RPMI8226 (cell line): ENCODE measurements around the gene GLO1.
"Not testable (repeated sequence)": the region's sequence is repeated elsewhere in the genome, so short reads cannot be mapped to it uniquely, and the experiment has no call there.

Experiments
- DNase-seq: peaks from one replicate; pipeline ENCODE4 v3.0.0-alpha.2; 2015

The GLO1 gene

DNA sequence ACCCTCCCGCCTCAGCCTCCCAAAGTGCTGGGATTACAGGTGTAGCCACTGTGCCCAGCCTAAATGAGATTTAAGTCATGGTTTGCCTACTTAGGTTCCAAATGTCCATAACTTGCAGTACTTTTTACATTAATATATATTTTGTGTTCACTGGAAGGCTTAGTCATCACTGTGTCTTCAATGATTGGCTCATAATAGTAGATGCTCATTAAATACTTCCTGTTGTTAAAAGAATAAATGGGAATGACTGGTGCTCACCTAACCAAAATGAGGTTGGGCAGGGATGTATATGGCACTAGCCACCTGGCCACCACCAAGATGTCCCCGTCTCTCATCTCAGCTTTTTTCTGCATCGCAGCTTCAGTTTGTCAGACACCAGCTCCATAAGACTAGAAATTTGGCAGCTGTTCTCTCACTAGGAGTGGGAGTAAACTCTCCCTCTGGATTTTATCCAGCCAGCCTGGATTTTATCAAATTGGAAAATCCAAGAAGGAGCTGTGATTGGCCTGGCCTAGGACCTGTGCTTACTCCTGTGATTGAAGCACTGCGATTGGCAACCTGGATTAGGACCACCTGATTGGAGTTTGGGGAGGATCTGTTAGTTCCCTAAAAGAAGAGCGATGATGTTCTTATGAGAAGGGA is 1.1 kb upstream of the GLO1 start:
- DNase-seq, result no peak

GRCh38 chr6:38701551-38701950 is 1.4 kb downstream of the GLO1 start:
- no peak for DNase-seq

DNA sequence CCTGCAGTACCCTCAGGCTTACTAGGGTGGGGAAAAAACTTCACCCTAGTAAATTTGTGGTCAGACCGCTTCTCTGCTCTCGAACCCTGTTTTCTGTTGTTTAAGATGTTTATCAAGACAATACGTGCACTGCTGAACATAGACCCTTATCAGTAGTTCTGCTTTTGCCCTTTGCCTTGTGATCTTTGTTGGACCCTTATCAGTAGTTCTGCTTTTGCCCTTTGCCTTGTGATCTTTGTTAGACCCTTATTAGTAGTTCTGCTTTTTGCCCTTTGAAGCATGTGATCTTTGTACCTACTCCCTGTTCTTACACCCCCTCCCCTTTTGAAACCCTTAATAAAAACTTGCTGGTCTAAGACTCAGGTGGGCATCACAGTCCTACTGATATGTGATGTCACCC is 3.2 kb downstream of the GLO1 start:
- not testable (repeated sequence) for DNase-seq

- no peak for DNase-seq
Observed at GRCh38 chr6:38697846-38698245, 5.1 kb downstream of the GLO1 start.

- DNase-seq, result no peak
Observed at GRCh38 chr6:38696345-38696744, 6.6 kb downstream of the GLO1 start.

GRCh38 chr6:38695933-38696332 is 7.0 kb downstream of the GLO1 start:
- no peak for DNase-seq

GRCh38 chr6:38695227-38695900 is 7.6 kb downstream of the GLO1 start:
- no peak for DNase-seq

- DNase-seq, result no peak
Observed at GRCh38 chr6:38688579-38689087, 14.3 kb downstream of the GLO1 start.

GRCh38 chr6:38687549-38687948 is 15.4 kb downstream of the GLO1 start:
- DNase-seq, result no peak

DNA sequence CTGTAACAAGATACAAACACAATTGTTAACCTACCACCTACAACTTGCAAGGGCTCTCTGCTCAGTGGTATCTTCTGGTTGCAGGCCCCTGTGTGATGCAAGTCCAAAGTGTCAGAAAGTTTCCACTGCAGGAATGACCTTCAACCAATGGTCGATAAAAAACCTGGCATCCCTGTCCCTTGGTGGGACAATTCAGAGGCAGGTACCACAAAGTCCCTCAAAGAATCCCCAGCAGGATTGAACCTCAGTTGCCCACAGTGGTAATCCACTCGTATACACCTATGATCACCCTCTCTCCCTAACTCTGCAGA is 15.9 kb downstream of the GLO1 start:
- no peak for DNase-seq

GRCh38 chr6:38686270-38687042 is 16.5 kb downstream of the GLO1 start:
- DNase-seq, result no peak

DNA sequence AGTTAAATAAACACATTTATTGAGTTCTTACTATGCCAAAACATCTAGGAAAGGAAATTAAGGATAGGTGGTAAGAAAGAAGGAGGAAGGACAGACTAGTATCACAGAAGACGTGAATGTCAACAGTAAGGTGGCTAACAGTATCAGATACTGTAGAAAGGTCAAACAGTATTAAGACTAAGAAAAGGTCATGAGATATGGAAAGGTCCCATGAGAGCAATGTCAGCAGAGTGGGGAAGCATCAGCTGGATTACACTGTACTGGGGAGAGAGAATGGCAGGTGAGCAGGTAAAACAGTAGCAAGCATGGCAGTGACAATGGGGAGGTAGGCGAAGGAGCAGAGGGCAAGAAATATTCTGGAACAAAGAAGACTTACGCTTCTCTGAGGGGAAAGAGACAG is 18.0 kb downstream of the GLO1 start:
- no peak for DNase-seq

DNA sequence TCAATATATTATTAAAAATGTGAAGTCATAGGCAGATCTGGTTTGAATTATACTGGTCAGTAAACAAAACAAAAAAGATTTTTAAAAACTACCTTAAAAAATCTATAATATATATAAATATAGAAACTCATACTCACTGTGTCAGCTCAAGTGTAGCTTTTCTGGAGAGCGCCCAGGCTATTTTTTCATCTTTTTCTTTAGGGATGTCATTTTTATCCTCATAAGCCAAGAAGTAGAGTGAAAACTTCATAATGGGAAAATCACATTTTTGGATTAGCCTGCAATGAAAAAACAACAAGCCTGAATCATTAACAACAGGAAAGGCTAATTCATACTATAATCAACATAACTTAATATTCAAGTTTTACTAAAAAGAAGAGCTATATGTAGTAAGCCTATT is 18.7 kb downstream of the GLO1 start:
- DNase-seq, result no peak

DNA sequence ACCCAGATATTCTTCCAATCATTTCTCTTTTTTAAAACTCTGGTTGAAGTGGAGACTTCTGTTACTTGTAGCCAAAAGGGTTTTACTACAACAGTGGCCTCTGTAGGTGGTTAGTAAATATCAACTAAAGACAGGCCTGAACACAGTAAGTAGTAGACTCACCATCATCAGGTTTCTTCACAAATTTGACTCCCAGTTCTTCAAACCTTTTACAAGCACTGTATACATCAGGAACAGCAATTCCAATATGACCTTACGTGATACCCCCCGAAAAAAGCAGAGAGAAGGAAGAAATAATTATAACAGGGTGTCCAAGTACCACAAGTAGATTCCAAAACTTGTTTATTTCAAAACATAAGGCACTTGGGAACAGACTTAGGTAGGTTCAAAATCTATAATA is 21.1 kb downstream of the GLO1 start:
- DNase-seq, result no peak

- no peak for DNase-seq
Observed at GRCh38 chr6:38679668-38680067, 23.3 kb downstream of the GLO1 start.

- no peak for DNase-seq
Observed at GRCh38 chr6:38678178-38678760, 24.7 kb downstream of the GLO1 start.

DNA sequence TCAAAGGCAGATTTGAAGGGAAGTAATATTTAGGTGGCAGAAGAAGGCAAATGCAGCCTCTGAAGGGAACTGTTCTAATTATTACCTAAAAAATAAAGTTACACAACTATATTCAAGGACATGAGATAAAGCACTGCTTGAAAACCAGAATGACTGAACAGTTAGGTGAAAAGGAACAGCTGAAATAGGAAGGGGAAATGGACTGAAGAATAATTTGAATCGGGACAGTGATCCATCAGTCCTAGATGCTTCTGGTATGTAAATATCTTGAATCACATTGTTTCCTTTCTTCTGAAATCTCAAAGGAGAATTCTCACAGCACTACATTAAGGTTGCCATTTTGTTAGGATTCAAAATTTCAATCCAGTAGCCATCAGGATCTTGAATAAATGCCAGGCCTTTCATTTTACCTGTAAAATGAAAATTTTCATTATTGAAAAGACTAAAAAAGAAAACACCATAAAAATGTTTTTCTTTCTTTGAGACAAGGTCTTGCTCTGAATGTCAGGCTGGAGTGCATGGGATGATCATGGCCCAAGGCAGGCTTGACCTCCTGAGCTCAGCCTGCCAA is 25.9 kb downstream of the GLO1 start:
- no peak for DNase-seq

GRCh38 chr6:38676236-38676973 is 26.5 kb downstream of the GLO1 start:
- DNase-seq, result no peak

DNA sequence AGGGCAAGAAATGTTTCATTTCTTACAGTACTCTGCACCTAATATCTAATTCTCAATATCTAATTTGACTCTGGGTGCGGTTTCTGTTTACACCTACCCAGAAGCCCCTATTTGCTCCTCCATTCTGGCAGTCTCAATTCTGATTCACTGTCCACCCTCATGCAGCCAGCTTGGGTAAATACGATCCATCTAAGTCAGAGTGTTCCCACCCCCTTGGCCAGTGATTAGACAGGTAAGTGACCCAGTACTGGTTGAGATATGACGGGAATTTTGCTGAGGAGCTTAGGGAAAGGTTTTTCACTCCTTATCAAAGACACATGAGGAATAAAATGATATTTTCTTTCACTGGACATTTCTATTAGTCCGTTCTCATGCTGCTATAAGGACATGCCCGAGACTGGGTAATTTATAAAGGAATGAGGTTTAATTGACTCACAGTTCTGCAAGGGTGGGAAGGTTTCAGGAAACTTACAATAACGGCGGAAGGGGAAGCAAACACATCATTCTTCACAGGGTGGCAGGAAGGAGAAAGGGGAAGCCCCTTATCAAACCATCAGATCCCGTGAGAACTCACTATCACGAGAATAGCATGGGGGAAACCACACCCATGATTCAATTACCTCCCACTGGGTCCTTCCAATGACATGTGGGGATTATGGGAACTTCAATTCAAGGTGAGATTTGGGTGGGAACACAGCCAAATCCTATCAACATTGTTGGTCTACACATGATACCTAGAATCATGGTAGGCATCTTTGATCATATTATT is 29.4 kb downstream of the GLO1 start:
- no peak for DNase-seq

DNA sequence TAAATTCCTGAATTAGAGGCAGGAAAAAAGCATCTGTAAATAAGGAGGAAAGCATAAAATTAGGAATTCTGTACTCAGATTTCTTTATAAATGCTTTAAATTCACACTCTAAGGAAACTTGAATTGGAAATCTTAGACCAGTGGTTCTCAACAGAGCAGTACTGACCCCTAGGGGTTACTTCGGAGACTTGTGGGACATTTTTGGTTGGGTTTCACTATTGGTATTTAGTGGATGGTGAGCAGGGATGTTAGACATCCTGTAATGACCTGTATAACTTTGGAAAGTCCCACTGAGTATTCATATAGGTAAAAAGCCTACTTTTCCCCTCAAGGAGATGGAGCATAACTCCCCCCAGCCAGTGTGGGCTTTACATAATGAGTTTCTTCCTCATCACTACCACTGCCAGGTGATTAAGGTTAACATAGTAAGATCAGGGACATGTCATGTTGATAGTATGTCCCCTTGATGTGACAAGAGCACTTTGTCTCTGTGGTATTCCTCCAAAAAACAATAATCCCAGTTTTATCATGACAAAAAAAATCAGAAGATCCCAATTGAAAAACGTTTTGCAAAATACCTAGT is 31.0 kb downstream of the GLO1 start:
- peak; percentile 57 for DNase-seq

DNA sequence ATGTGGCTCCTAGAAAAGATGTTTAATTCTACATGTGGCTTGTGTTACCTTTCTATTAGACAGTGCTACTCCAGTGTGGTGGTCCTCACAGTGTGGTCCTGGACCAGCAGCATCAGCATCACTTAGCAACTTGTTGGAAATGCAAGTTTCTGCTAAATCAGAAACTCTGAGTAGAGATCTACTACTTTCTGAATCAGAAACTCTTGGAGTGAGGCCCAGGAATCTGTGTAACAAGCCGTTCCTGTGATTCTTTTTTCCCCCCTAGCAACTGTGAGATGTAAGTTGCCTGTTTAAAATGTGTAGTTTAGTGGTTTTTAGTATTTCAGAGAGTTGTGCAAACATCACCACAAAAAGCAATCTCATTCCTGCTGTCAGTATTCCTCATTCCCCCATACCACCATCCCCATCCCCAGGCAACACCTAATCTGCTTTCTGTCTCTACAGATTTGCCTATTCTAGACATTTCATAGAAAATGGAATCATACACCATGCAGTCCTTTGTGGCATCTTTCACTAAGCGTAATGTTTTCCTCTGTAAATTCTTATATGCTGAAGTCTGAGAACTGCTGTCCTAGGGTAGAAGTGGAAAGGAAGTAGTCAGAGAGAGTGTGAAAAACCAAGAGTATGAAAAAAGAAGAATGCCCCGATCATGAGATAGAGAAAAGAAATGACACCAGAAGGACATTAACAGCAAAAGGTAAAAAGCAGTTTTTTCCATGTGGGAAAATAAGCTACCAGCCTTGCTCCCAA is 44.4 kb downstream of the GLO1 start:
- no peak for DNase-seq
